ENCODE results near the gene PSMD11.
"Not testable (repeated sequence)": the region's sequence is repeated elsewhere in the genome, so short reads cannot be mapped to it uniquely, and the experiment has no call there.

Gene PSMD11

GRCh38 chr17:32444301-32445073 lies at the start of gene PSMD11:
Gene PSMD11, plus strand, starts transcription at chr17:32444510. Its CDS starts 14 bp downstream, at chr17:32444524.
- in situ Hi-C loops (cut with MboI; ENCODE audit: low sequenced_read_pairs), result no loop called here

- in situ Hi-C loops (cut with MboI; ENCODE audit: low sequenced_read_pairs), result no loop called here
These were observed 48.0 kb upstream of the PSMD11 start for GRCh38 chr17:32396343-32396742.

GRCh38 chr17:32398946-32399345 lies 45.4 kb upstream of the PSMD11 start:
- in situ Hi-C loops (cut with MboI; ENCODE audit: low sequenced_read_pairs), result no loop called here

- in situ Hi-C loops (cut with MboI; ENCODE audit: low sequenced_read_pairs), result not testable (repeated sequence)
These were observed 34.2 kb upstream of the PSMD11 start for GRCh38 chr17:32410085-32410484.

- in situ Hi-C loops (cut with MboI; ENCODE audit: low sequenced_read_pairs), result no loop called here
These were observed 17.4 kb upstream of the PSMD11 start for GRCh38 chr17:32426894-32427293.

GRCh38 chr17:32429598-32429997 lies 14.7 kb upstream of the PSMD11 start:
- in situ Hi-C loops (cut with MboI; ENCODE audit: low sequenced_read_pairs), result no loop called here

GRCh38 chr17:32440722-32441121 lies 3.6 kb upstream of the PSMD11 start:
- in situ Hi-C loops (cut with MboI; ENCODE audit: low sequenced_read_pairs), result no loop called here

GRCh38 chr17:32441886-32442285 lies 2.4 kb upstream of the PSMD11 start:
- in situ Hi-C loops (cut with MboI; ENCODE audit: low sequenced_read_pairs), result no loop called here

- in situ Hi-C loops (cut with MboI; ENCODE audit: low sequenced_read_pairs), result no loop called here
These were observed 446 bp upstream of the PSMD11 start for GRCh38 chr17:32443827-32444300.

- in situ Hi-C loops (cut with MboI; ENCODE audit: low sequenced_read_pairs), result no loop called here
These were observed 735 bp downstream of the PSMD11 start for GRCh38 chr17:32445074-32445415.

- in situ Hi-C loops (cut with MboI; ENCODE audit: low sequenced_read_pairs), result no loop called here
These were observed 1.2 kb downstream of the PSMD11 start for GRCh38 chr17:32445497-32445896.

- in situ Hi-C loops (cut with MboI; ENCODE audit: low sequenced_read_pairs), result no loop called here
These were observed 1.7 kb downstream of the PSMD11 start for GRCh38 chr17:32445971-32446370.

GRCh38 chr17:32446949-32447348 lies 2.6 kb downstream of the PSMD11 start:
- in situ Hi-C loops (cut with MboI; ENCODE audit: low sequenced_read_pairs), result no loop called here

GRCh38 chr17:32449963-32450362 lies 5.7 kb downstream of the PSMD11 start:
- in situ Hi-C loops (cut with MboI; ENCODE audit: low sequenced_read_pairs), result no loop called here

- in situ Hi-C loops (cut with MboI; ENCODE audit: low sequenced_read_pairs), result not testable (repeated sequence)
These were observed 6.1 kb downstream of the PSMD11 start for GRCh38 chr17:32450379-32450778.

GRCh38 chr17:32451879-32452278 lies 7.6 kb downstream of the PSMD11 start:
- in situ Hi-C loops (cut with MboI; ENCODE audit: low sequenced_read_pairs), result no loop called here

- in situ Hi-C loops (cut with MboI; ENCODE audit: low sequenced_read_pairs), result no loop called here
These were observed 8.0 kb downstream of the PSMD11 start for GRCh38 chr17:32452281-32452680.

GRCh38 chr17:32453370-32453769 lies 9.1 kb downstream of the PSMD11 start:
- in situ Hi-C loops (cut with MboI; ENCODE audit: low sequenced_read_pairs), result no loop called here

- in situ Hi-C loops (cut with MboI; ENCODE audit: low sequenced_read_pairs), result no loop called here
These were observed 14.1 kb downstream of the PSMD11 start for GRCh38 chr17:32458371-32458770.

GRCh38 chr17:32460054-32460453 lies 15.7 kb downstream of the PSMD11 start:
- in situ Hi-C loops (cut with MboI; ENCODE audit: low sequenced_read_pairs), result no loop called here

GRCh38 chr17:32461498-32461852 lies 17.2 kb downstream of the PSMD11 start:
- in situ Hi-C loops (cut with MboI; ENCODE audit: low sequenced_read_pairs), result no loop called here

GRCh38 chr17:32461853-32462617 lies 17.7 kb downstream of the PSMD11 start:
- in situ Hi-C loops (cut with MboI; ENCODE audit: low sequenced_read_pairs), result no loop called here

Data from HL-60/S4 (cell line).